ENCODE data around the gene CTSH.
"Not testable (repeated sequence)": the region's sequence is repeated elsewhere in the genome, so short reads cannot be mapped to it uniquely, and the experiment has no call there.

Gene CTSH

GRCh38 chr15:78912316-78912715 lies 32.5 kb downstream of the CTSH start:
- no peaks in the 10 kb centered on the region for H3K9me3 Mint-ChIP-seq
- no peak overlapping the region for H3K4me3 Mint-ChIP-seq
- peaks cover 52% of the 10 kb centered on the region for H3K36me3 Mint-ChIP-seq (ENCODE audit: low read depth)
- no peak overlapping the region for H3K27ac Mint-ChIP-seq
- no peak for DNase-seq (ENCODE audit: low spot score)
- no peaks in the 10 kb centered on the region for H3K27me3 Mint-ChIP-seq (ENCODE audit: low read depth)
- H3K4me1 Mint-ChIP-seq (ENCODE audit: low read depth), result peaks cover 18% of the 10 kb centered on the region

DNA sequence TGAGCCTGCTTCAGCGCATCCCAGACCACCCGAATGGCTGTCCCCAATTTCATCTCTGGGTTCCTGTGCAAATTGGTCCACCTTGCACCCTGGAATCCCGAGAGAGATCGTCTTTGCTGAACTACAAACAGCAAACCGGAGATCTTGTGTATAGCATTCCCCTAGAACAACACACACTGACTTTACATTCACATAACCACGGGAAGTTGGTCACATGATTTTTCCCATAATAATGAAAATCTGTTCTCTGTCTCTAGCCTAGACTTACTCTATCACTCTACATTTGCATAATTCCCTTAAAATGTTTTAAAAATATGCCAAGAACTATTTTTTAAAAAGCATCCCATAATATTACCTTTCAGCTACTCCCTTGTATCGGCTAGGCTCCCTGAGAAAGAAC lies 34.6 kb downstream of the CTSH start:
- peaks cover 61% of the 10 kb centered on the region for H3K36me3 Mint-ChIP-seq (ENCODE audit: low read depth)
- no peaks in the 10 kb centered on the region for H3K9me3 Mint-ChIP-seq
- H3K27ac Mint-ChIP-seq, result no peak overlapping the region
- no peaks in the 10 kb centered on the region for H3K27me3 Mint-ChIP-seq (ENCODE audit: low read depth)
- H3K4me1 Mint-ChIP-seq (ENCODE audit: low read depth), result peaks cover 21% of the 10 kb centered on the region
- no peak for DNase-seq (ENCODE audit: low spot score)
- H3K4me3 Mint-ChIP-seq, result no peak overlapping the region

- Mint-ChIP-seq H3K4me1 (ENCODE audit: low read depth) (peaks cover 21% of the 10 kb centered on the region), H3K27me3 (ENCODE audit: low read depth) (no peaks in the 10 kb centered on the region), H3K4me3 (no peak overlapping the region), H3K36me3 (ENCODE audit: low read depth) (peaks cover 64% of the 10 kb centered on the region), H3K9me3 (no peaks in the 10 kb centered on the region), H3K27ac (peak overlapping the region; percentile 1)
- peak; percentile 22 for DNase-seq (ENCODE audit: low spot score)
These were observed 35.0 kb downstream of the CTSH start for GRCh38 chr15:78909791-78910228.

GRCh38 chr15:78909160-78909695 lies 35.6 kb downstream of the CTSH start:
- Mint-ChIP-seq H3K9me3 (no peaks in the 10 kb centered on the region), H3K4me1 (ENCODE audit: low read depth) (peaks cover 21% of the 10 kb centered on the region)

DNA sequence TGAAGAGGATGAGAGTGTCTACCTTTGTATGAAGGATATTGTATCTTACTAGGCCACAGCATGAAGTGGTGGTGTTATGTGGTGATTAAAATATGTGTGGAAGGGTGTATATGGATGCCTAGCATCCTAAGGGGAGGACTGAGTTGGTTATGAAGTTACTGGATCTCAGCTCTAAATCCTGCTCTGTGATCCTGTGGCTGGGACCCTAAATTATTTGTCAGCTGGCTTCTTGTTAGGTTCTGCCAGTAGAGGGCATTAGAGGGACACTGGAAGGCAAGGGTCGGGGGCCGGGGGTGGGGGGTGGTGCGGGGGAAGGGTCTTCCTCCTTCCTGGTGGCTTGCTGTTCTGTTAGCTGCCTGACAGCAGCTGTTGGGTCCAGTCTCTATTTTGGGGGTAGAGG lies 37.3 kb downstream of the CTSH start:
- no peak for DNase-seq (ENCODE audit: low spot score)
- H3K27me3 Mint-ChIP-seq (ENCODE audit: low read depth), result no peaks in the 10 kb centered on the region
- peaks cover 21% of the 10 kb centered on the region for H3K4me1 Mint-ChIP-seq (ENCODE audit: low read depth)
- peaks cover 68% of the 10 kb centered on the region for H3K36me3 Mint-ChIP-seq (ENCODE audit: low read depth)
- H3K4me3 Mint-ChIP-seq, result no peak overlapping the region
- no peak overlapping the region for H3K27ac Mint-ChIP-seq
- H3K9me3 Mint-ChIP-seq, result no peaks in the 10 kb centered on the region

More at GRCh38 chr15:78909160-78909695, 35.6 kb downstream of the CTSH start:
- Mint-ChIP-seq H3K4me3 (no peak overlapping the region), H3K27me3 (ENCODE audit: low read depth) (no peaks in the 10 kb centered on the region), H3K36me3 (ENCODE audit: low read depth) (peaks cover 65% of the 10 kb centered on the region), H3K27ac (no peak overlapping the region)
- no peak for DNase-seq (ENCODE audit: low spot score)

GRCh38 chr15:78906316-78906620 lies 38.6 kb downstream of the CTSH start:
- Mint-ChIP-seq H3K9me3 (no peaks in the 10 kb centered on the region), H3K4me1 (ENCODE audit: low read depth) (peaks cover 25% of the 10 kb centered on the region), H3K27ac (no peak overlapping the region), H3K36me3 (ENCODE audit: low read depth) (peaks cover 68% of the 10 kb centered on the region), H3K4me3 (no peak overlapping the region), H3K27me3 (ENCODE audit: low read depth) (no peaks in the 10 kb centered on the region)
- DNase-seq (ENCODE audit: low spot score), result no peak

DNA sequence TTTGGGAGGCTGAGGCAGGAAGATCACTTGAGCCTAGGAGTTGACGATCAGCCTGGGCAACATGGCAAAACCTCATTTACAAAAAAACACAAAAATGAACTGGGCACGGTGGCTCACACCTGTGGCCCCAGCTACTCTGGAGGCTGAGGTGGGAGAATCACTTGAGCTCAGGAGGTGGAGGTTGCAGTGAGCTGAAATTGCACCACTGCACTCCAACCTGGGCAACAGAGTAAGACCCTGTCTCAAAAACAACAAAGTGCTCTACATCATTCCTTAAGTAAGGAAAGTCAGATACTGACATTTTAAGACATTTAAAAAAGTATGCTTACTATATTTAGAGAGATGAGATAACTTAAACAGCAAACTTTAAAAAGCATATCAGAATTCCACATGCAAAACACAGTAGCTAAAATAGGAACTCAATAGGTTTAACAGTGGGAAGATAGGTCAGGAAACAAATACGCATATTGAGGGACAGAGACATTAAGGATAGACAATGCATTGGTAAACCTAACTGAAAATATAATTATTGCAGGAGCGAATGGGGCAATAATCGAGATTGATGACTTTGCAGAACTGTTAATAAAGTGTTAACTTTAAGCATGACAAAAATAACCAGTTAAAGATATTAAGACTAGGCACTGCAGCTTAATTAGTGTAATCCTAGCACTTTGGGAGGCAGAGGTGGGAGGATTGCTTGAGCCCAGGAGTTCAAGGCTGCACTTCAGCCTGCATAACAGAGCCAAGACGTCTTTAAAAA lies 40.1 kb downstream of the CTSH start:
- Mint-ChIP-seq H3K9me3 (no peaks in the 10 kb centered on the region), H3K36me3 (ENCODE audit: low read depth) (peaks cover 70% of the 10 kb centered on the region)

GRCh38 chr15:78902281-78903032 lies 42.4 kb downstream of the CTSH start:
- H3K4me3 Mint-ChIP-seq; DNase-seq (ENCODE audit: low spot score); H3K27me3 Mint-ChIP-seq (ENCODE audit: low read depth); H3K9me3 Mint-ChIP-seq; H3K4me1 Mint-ChIP-seq (ENCODE audit: low read depth): not testable (repeated sequence)
- peak overlapping the region; percentile 52 for H3K27ac Mint-ChIP-seq
- H3K36me3 Mint-ChIP-seq (ENCODE audit: low read depth), result peaks cover 77% of the 10 kb centered on the region

More for the DNA sequence above, 40.1 kb downstream of the CTSH start:
- no peak overlapping the region for H3K27ac Mint-ChIP-seq
- no peak for DNase-seq (ENCODE audit: low spot score)
- H3K27me3 Mint-ChIP-seq (ENCODE audit: low read depth), result no peaks in the 10 kb centered on the region
- H3K4me3 Mint-ChIP-seq, result no peak overlapping the region
- H3K4me1 Mint-ChIP-seq (ENCODE audit: low read depth), result peaks cover 12% of the 10 kb centered on the region

- not testable (repeated sequence) for DNase-seq (ENCODE audit: low spot score); H3K27me3 Mint-ChIP-seq (ENCODE audit: low read depth); H3K27ac Mint-ChIP-seq; H3K9me3 Mint-ChIP-seq; H3K4me3 Mint-ChIP-seq; H3K4me1 Mint-ChIP-seq (ENCODE audit: low read depth)
- H3K36me3 Mint-ChIP-seq (ENCODE audit: low read depth), result peaks cover 76% of the 10 kb centered on the region
These were observed 43.9 kb downstream of the CTSH start for GRCh38 chr15:78900819-78901533.

- Mint-ChIP-seq H3K36me3 (ENCODE audit: low read depth) (peaks cover 75% of the 10 kb centered on the region), H3K4me3 (no peak overlapping the region), H3K27ac (no peak overlapping the region), H3K27me3 (ENCODE audit: low read depth) (no peaks in the 10 kb centered on the region), H3K4me1 (ENCODE audit: low read depth) (peaks cover 7% of the 10 kb centered on the region), H3K9me3 (no peaks in the 10 kb centered on the region)
- DNase-seq (ENCODE audit: low spot score), result no peak
These were observed 46.3 kb downstream of the CTSH start for GRCh38 chr15:78898540-78898939.

- peaks cover 78% of the 10 kb centered on the region for H3K36me3 Mint-ChIP-seq (ENCODE audit: low read depth)
- no peaks in the 10 kb centered on the region for H3K27me3 Mint-ChIP-seq (ENCODE audit: low read depth)
- no peak overlapping the region for H3K27ac Mint-ChIP-seq
- H3K4me3 Mint-ChIP-seq, result no peak overlapping the region
- peaks cover 4% of the 10 kb centered on the region for H3K4me1 Mint-ChIP-seq (ENCODE audit: low read depth)
- DNase-seq (ENCODE audit: low spot score), result no peak
- no peaks in the 10 kb centered on the region for H3K9me3 Mint-ChIP-seq
These were observed 49.4 kb downstream of the CTSH start for GRCh38 chr15:78895471-78895870.

GRCh38 chr15:78893538-78893937 lies 51.3 kb downstream of the CTSH start:
- Mint-ChIP-seq H3K4me1 (ENCODE audit: low read depth) (peaks cover 4% of the 10 kb centered on the region), H3K27ac (no peak overlapping the region), H3K9me3 (no peaks in the 10 kb centered on the region), H3K36me3 (ENCODE audit: low read depth) (peaks cover 69% of the 10 kb centered on the region), H3K27me3 (ENCODE audit: low read depth) (no peaks in the 10 kb centered on the region), H3K4me3 (no peak overlapping the region)
- no peak for DNase-seq (ENCODE audit: low spot score)

GRCh38 chr15:78889000-78889399 lies 55.8 kb downstream of the CTSH start:
- DNase-seq (ENCODE audit: low spot score), result no peak
- Mint-ChIP-seq H3K4me3 (no peak overlapping the region), H3K36me3 (ENCODE audit: low read depth) (peaks cover 62% of the 10 kb centered on the region)

GRCh38 chr15:78881681-78882080 lies 63.2 kb downstream of the CTSH start:
- Mint-ChIP-seq H3K4me1 (ENCODE audit: low read depth) (peaks cover 45% of the 10 kb centered on the region), H3K4me3 (no peak overlapping the region), H3K27me3 (ENCODE audit: low read depth) (no peaks in the 10 kb centered on the region), H3K36me3 (ENCODE audit: low read depth) (peaks cover 55% of the 10 kb centered on the region), H3K9me3 (no peaks in the 10 kb centered on the region), H3K27ac (no peak overlapping the region)
- no peak for DNase-seq (ENCODE audit: low spot score)

More at GRCh38 chr15:78889000-78889399, 55.8 kb downstream of the CTSH start:
- no peak overlapping the region for H3K27ac Mint-ChIP-seq
- H3K27me3 Mint-ChIP-seq (ENCODE audit: low read depth), result no peaks in the 10 kb centered on the region
- H3K9me3 Mint-ChIP-seq, result no peaks in the 10 kb centered on the region
- peaks cover 10% of the 10 kb centered on the region for H3K4me1 Mint-ChIP-seq (ENCODE audit: low read depth)

Measured in T-helper 2 cell treated with Interferon-gamma antibody and Interleukin-4, amounts not matched to agents 5 μg/mL and 100 μg/mL, for 36 hours (primary cell).